ENCODE results near the gene ADCYAP1R1.
A peak's percentile ranks its signal among the peaks of the same experiment; 100 is the strongest.

Gene ADCYAP1R1

GRCh38 chr7:31087351-31087750, 35.2 kb downstream of the ADCYAP1R1 start:
- DNase-seq (ENCODE audit: low read depth), result no peak

DNA sequence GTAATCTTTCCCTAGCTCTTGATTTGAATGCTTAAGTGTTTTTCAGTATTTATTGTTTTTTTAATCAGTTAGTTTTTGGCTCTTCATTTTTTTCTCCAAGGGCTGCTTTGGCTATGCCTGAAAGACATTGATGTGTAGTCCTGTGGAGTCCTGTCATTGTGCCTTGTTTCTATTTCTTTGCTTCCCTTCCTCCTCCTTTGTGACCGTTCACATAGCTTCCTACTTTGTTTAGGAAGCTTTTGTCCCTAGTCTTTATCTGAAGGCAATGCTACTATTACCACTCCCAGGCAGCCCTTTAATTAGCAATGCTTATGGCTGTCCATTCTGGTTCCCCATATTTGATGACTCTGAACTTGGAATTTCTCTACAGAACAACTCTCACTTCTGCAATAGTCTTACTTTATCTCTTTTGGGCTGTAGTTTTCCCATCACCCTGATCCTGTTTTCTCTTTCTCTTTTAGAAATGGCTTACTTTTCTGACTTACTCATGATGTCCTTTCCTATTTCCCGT, 39.9 kb downstream of the ADCYAP1R1 start:
- DNase-seq (ENCODE audit: low read depth), result no peak

- DNase-seq (ENCODE audit: low read depth), result no peak
These were observed 40.5 kb downstream of the ADCYAP1R1 start for GRCh38 chr7:31092606-31093005.

GRCh38 chr7:31093282-31093681, 41.2 kb downstream of the ADCYAP1R1 start:
- no peak for DNase-seq (ENCODE audit: low read depth)

- no peak for DNase-seq (ENCODE audit: low read depth)
These were observed 42.2 kb downstream of the ADCYAP1R1 start for GRCh38 chr7:31094271-31094670.

DNA sequence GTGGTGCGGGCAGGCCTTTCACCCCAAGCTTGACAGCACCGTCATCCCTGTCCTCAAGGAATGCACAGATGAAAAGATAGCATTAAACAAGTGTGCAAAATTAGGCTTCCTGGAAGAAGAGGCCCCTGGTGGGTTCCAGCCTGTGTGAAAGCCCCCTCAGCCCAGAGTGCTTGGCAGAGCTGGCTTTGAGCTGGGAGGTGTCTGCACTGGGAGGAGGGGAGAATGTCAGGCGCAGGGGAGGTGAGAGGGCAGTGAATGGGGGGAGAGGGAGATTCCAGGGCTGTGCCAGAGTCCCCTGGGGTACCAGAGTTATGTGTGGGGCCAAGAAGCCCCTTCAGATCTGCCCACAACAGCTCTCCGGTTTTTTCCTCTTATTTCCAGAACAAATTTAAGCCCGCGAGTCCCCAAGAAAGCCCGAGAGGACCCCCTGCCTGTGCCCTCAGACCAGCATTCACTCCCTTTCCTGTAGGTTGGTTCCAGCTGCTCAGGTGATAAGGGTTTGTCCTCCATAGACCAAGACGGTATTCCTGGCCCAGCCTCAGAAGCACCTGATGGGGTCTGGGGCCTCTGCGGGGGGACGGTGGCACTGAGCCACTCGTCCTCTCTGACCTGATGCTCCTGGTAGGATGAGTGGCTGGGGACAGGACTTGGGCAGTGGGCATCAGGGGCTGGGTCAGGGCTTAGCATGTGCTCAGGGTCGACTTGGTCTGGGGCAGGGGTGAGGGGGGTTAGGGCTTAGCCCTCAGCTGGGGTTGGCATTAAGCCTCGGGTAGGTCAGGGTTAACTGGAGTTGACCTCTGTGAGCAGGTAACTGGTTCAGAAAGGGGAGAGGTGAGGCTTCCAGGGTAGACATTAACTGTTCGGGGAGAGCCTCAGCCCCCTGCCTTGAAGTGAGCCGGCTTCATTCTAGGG, 43.4 kb downstream of the ADCYAP1R1 start:
- no peak for DNase-seq (ENCODE audit: low read depth)

DNA sequence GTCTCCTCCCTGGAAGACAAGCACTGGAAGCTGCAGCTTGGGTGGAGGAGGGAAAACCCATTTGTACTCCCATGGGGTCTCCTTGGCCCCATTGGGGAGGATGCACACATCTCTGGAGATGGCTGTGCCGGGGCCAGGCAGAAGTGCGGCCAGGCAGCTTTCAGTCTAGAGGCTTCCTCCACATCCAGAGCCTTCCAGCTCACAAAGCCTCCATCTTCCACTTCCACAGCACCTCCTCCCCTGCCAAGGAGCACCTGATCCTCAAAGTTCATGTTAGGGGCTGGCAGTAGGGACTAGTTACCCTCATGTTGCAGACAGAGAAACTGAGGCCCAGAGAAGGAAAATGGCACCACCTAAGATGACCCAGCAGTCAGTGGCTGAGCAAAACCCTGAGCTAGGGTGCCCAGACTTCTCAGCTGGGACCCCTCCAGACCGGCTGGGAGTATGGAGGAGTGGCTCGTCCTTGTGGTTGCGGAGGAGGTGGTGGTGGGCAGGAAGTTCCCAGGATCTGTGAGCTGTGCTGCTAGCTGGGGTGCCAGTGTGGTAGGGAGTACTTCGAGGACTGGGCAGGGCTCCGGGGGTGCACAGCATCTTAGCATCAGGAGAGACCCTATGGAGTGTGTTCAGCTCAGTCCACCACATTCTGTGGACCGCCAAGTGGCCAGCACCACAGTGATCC, 44.2 kb downstream of the ADCYAP1R1 start:
- no peak for DNase-seq (ENCODE audit: low read depth)

DNA sequence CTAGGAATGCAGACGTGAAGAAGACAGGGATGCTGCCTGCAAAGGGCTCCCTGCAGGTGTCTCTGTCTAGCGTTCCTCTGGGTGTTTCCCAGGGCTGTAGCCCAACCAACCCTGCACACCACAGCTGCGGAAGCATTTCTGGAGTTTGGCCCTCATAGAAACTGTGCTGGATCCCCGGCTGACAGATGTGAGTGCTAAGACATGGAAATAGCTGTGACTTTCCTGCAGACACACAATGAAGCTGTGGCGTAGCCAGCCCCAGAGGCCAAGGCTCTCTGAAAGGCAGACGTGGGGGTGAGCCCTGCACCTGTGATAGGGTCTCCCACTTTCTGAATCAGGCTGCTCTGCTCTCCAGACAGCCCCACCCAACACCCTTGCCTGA, 44.8 kb downstream of the ADCYAP1R1 start:
- DNase-seq (ENCODE audit: low read depth), result no peak

- DNase-seq (ENCODE audit: low read depth), result no peak
These were observed 46.7 kb downstream of the ADCYAP1R1 start for GRCh38 chr7:31098642-31099360.

DNA sequence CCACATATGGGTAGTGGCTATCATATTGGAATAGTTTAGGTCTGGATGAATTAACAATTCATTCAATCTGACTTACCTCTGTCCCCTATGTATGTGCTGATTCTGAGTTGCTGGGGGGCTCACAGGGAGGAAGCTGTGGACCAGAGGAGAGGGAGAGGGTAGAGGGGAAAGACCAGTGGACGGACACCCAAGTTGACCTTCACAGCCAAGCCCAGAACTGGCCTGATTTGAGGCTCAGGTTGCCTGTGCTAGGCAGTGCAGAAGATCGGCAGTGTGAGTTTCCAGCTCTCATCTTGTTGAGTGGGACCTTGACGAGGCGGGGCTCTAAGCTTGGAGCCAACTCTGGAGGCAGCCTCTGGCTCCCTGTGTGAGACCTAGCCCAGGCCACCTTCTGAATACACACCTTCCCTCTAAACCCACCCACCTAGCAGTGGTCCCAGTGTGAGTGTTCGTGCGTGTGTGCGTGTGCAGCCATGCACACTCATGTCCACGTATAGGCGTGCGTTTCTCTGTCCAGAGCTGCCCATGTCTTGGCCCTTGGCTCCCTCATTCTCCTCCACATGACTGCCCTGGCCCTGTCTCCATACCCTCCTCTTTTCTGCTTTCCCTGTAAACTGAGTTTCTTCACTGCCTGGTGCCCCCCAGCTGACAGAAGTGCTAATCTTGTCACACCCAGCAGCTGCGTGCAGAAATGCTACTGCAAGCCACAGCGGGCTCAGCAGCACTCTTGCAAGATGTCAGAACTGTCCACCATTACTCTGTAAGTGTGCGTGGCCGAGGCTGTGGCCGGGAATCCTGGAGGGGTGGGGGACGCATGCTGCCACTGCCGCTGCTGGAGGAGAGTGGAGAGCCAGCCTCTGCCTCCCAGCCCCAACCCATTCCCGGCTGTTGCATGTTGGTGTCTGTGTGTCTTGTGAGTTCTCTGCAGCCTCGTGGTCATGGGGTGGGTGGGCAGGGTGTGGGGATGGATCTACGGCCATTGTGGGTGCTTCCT, 47.6 kb downstream of the ADCYAP1R1 start:
- no peak for DNase-seq (ENCODE audit: low read depth)

DNA sequence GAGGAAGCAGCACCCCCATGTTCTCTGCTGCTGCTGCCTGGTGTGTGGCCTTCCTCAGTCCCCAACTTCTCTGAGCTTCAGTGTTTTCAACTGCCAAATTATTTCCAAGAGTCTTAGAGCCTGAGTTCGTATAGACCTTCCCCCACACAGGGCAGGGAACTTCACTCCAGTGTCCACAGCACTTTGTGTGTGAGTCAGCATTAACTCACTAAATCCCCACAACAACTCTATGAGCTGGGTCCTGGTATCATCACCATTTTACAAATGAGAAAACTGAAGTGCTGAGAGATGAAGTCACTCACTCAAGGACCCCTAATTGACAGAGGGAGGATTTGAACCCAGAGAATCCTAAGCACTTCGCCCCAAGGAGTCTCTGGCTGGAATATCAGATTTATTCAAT, 48.3 kb downstream of the ADCYAP1R1 start:
- peak; percentile 19 for DNase-seq (ENCODE audit: low read depth)

GRCh38 chr7:31100871-31101270, 48.8 kb downstream of the ADCYAP1R1 start:
- DNase-seq (ENCODE audit: low read depth), result no peak

DNA sequence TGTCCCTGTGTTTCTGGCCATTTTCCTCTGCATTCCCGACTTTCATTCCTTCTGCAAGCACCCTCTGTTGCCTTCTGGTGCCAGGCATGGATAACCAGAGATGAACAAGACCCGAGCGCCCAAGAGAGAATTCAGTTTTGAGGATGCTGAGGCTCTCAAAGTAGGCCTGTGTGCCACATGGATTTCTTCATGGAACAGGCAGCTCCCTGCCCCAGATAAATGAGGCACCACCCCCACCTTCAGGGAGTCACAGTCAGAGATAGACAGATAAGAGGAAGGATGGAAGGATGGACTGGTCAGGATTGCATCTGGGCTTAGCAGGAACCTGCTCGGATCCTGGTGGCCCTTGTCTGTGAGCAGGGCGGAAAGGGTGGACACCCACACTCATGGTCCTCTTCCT, 49.4 kb downstream of the ADCYAP1R1 start:
- no peak for DNase-seq (ENCODE audit: low read depth)

DNA sequence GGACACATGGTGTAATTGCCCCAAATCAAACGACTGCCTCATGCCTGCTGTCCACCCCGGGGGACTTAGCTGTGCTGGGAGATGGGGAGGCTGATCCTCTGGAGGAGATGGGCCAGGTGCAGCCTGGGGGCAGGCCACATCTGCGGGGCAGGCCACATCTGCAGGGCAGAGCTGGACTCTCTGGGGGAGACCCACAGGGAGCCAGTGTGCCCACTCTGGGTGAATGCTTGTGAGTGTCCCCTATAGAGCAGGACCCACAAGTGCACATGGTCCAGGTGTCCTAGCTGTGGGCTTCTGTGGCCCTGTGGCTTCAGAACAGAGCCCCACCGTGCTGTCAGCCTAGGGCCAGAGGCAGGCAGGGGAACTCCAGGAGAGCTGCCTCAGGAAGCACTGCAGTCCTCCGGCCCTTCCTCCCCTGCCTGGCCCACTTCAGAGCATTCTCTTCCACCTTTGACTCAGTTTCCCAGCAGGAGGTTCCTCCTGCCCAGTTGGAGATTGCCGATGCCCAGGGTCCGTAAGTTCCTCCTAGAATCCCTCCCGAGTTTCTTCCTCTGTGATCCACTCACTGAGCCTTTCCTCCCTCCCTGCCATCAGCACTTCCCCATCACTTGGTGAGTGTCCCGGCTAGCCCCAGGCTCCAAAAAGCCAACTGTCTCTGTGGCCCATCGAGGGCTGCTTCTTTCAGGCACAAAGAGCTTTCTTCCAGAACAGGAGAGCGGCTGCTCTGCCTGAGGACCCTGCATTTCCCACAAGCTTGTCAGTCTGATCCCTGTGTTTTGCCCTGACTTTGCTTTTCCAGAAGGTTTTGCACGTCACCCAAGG, 50.3 kb downstream of the ADCYAP1R1 start:
- DNase-seq (ENCODE audit: low read depth), result no peak

DNA sequence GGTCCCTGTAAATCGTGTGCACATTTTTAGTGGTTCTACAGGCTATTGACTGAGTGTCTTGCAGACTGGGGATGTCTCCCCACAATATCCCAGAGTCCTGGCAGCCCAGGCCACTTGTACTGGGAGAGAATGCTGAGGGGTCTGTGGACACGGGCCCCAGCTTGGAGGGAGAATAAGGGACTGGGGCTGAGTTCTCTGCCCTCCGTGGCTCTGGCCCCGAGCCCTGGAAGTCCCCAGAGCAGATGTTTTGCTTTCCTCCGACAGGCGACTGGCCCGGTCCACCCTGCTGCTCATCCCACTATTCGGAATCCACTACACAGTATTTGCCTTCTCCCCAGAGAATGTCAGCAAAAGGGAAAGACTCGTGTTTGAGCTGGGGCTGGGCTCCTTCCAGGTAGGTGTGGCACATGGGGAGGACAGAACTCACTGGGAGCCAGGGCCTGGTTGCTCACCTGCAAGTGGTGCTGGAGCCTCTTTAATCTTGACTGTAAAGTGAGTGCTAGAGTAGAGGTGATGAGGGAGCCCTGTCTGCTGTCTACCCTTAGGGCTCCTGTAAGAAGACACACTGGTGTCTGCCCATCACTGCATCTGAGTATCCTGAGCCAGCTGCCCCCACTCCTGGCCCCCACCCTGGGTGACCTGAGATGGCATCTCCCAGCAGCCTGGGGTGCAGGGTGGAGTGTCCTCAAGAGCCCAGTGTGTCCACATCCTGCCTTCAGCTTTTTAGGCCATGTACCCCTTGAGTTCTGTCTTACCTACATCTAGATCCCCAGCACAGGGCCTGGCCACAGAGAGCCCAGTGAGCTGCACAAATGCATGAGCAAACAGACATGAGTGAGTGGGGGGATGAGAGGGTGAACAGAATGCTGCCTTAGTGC, 51.1 kb downstream of the ADCYAP1R1 start:
- DNase-seq (ENCODE audit: low read depth), result no peak

GRCh38 chr7:31104361-31105255, 52.5 kb downstream of the ADCYAP1R1 start:
- DNase-seq (ENCODE audit: low read depth), result no peak

DNA sequence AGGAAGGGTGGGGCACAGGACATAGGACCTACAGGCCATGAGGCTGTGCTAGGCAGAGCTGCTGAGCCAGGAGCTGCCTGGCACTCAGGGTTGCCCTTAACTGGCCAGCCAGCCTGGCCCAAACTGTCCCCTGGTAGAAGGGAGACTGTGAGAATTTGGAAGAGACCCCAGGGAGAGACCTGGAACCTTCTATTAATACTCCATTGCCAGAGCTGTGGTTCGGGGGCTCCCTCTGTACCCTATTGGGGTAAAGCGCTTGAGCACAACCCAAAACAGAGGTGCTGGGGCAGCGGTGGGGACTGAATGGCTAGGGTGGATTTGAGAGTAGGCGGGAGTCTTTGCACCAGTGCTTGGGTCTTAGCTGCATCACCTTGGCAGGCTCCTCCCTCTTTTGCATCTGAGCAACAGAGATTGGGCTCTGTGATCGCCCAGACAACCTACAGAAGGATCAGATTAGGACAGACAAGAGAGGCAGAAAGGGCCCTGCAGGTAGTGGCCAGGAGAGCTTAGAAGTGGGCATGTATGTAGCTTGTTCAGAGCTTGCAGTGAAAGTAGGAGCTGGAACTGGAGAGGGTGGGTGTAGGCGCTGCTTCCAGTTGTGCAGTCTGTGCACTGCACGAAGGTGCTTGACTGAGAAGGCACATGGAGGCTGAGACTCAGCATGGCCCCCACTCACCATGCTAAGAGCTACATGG, 53.3 kb downstream of the ADCYAP1R1 start:
- DNase-seq (ENCODE audit: low read depth), result no peak

All from iris pigment epithelial cell (primary cell).